GM19193 (cell line): ENCODE results near the gene SMG6.
A peak's percentile ranks its signal among the peaks of the same experiment; 100 is the strongest.

Experiments used
- POLR2A ChIP-seq: IDR thresholded peaks from 4 replicates; pipeline ENCODE4 v1.6.1; 2011; ENCODE audit not compliant: insufficient read depth, insufficient read length; ENCODE audit errors: extremely low read depth

The SMG6 gene

DNA sequence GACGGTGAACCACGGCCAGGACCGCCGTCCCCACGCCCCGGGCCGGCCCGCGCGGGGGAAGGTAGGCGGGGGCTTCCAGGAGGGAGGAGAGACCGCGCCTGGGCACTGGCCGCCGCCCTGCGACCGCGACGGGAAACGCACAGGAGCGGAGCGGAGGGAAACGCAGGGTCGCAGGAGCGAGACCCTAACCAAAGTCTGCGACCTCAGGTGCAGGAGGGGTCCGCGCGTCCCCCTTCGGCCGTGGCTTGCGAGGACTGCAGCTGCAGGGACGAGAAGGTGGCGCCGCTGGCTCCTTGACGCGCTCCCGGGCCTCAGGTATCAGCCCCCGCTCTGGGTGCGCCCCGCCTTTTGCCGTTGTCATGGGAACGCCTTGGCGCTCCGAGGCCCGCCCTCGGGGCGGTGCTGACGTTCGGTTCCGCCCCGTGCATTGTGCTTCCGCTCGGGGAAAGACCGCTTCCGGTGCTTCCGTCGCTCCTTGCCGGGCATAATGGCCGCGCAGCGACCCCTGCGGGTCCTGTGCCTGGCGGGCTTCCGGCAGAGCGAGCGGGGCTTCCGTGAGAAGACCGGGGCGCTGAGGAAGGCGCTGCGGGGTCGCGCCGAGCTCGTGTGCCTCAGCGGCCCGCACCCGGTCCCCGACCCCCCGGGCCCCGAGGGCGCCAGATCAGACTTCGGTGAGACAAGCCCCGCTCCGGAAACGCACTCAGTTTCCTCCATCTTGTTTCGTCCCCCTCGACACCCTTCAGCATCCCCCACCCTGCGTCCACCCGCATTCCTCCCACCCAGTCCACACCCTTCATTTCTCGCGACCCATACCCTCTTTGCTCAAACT is 261.8 kb downstream of the SMG6 start, which contains the start of gene OVCA2:
TSS of gene OVCA2 (plus strand) at position 462 of the 829 bp plus-strand sequence. CDS start at position 488, 26 bp downstream.
- peak; percentile 90 for TF ChIP-seq POLR2A

DNA sequence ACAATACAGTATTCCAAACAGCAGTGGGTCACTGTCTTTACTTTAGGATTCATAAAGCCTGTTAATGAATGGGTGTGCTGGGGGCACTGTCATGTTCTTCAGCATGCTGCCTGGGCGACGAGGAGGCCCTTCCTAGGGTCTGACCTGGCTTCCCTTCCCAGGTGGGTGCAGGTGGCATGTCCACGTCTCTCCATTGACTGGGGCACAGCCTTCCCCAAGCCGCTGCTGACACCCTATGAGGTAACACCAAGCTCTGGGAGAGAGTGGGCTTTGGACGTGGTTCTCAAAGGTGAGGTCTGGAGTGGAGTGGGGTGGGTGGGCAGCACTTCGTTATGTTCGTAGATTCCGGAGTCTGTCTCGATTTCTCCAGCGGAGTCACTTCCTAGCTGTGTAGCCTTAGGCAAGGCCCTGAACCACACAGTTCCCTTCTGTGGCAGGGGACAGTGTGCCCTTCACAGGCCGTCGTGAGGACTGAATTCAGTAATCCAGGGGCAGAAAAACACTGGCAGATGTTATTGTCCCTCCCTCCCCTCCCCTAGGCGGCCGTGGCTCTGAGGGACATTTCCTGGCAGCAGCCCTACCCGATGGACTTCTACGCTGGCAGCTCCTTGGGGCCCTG is 262.5 kb downstream of the SMG6 start:
- no peak for TF ChIP-seq POLR2A

- TF ChIP-seq POLR2A: no peak
Measured at GRCh38 chr17:2040219-2040827, 263.3 kb downstream of the SMG6 start.

GRCh38 chr17:2037155-2037554 is 266.4 kb downstream of the SMG6 start:
- no peak for TF ChIP-seq POLR2A

DNA sequence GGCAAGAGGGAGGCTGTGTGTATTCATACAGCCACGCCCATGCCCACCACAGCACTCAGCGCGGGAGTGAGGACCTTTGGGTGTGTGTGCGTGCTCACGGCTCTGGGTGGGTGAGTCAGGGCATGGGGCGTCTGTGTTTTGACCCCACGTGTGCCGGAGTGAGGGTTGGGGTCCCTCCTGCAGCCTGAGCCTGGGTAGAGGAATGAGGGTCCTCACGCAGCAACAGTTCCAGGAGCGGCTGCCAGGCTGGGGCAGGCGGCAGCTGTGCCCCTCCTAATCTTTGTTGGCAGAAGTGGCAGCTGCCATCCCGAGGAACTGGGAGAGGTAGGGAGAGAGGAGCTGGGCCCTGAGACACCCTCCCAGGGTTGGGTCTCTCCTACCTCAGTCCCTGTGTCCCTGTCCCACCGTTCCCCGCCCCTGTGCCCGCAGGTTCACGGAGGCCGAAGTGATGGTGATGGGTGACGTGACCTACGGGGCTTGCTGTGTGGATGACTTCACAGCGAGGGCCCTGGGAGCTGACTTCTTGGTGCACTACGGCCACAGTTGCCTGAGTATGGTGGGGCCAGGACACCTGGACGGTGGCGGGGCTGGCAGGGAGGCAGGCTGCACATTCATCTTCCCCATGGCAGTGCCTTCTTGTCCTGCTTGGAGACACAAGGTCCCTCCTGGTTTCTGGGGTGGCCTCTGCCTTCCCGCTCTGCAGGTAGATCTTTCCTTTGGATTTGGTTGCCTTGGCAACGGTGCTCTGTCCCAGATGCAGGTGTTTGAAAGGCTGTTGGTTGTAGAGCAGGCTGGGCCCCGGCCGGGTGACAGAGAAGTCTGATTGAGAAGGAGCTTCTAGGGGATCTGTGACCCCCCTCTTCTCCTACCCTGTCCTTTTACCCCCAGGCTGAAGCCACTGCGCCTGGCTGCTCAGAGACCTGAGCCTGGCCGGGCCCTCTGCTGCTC is 267.8 kb downstream of the SMG6 start:
- TF ChIP-seq POLR2A: no peak

DNA sequence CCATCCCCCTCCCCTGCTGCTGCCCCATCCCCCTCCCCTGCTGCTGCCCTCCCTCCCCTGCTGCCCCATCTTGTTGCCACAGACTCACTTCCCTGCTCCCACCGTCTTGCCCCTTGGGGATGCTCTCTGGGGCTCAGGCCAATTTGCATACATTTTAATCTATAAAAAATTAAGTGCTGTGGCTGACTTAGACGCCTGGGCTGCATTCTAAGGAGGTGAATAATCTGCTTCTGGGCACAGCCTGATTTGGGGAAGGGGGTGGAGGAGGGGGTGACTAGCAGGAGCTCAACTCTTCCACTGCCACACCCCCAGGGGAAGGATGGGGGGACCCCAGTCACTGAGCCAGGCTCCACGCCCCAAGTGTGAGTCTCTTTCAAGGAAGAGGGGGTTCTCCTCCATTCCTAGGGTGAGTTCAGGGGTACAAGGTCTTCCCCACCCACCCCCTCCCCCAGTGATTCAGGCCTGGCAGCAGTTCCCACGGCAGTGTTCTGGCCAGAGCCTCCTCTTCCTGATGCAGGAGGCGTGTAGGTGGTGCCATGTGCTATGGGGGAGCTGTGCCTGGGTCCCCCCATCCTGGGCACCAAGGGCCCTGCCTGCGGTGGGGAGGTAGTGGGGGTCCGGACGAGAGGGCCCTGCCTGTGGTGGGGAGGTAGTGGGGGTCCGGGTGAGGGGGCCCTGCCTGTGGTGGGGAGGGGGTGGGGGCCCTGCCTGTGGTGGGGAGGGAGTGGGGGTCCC is 268.6 kb downstream of the SMG6 start:
- TF ChIP-seq POLR2A: no peak

DNA sequence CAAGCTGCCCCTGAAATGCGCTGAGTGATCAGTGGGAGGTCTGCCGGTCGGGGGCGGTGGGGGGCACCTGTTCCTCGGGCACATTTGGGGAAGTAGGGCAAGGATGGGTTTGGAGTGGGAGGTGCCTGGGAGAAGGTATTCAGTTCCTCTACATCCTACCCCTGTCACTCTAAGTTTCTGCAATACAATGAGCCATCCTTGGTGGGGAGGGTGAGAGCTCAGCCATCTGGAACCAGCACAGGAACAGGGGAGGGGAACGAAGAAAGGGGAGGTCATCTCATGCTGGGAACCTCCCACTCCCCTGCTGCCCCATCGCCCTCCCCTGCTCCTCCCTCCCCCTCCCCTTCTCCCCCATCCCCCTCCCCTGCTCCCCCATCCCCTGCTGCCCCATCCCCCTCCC is 269.4 kb downstream of the SMG6 start:
- TF ChIP-seq POLR2A: no peak

DNA sequence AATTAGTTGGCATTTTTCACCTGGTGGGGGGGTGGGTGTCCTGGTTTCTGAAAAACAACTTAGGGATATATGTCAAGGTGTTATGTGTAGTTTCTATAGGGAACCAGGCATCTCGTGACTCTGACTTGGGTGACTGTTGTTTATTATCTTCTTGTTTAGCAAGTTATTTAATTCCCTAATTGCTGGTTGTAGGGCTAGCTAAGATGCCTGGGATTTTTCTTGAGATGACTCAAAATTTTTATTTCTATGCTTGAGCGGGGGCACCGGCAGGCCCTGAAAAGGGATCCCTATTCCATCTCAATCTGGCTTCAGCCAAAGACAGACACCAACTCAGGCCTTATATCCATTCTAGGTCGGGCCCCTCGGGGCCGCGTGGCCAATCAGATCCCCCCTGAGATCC is 270.4 kb downstream of the SMG6 start:
- TF ChIP-seq POLR2A: no peak

- TF ChIP-seq POLR2A: no peak
Measured at GRCh38 chr17:2030779-2031163, 272.8 kb downstream of the SMG6 start.

DNA sequence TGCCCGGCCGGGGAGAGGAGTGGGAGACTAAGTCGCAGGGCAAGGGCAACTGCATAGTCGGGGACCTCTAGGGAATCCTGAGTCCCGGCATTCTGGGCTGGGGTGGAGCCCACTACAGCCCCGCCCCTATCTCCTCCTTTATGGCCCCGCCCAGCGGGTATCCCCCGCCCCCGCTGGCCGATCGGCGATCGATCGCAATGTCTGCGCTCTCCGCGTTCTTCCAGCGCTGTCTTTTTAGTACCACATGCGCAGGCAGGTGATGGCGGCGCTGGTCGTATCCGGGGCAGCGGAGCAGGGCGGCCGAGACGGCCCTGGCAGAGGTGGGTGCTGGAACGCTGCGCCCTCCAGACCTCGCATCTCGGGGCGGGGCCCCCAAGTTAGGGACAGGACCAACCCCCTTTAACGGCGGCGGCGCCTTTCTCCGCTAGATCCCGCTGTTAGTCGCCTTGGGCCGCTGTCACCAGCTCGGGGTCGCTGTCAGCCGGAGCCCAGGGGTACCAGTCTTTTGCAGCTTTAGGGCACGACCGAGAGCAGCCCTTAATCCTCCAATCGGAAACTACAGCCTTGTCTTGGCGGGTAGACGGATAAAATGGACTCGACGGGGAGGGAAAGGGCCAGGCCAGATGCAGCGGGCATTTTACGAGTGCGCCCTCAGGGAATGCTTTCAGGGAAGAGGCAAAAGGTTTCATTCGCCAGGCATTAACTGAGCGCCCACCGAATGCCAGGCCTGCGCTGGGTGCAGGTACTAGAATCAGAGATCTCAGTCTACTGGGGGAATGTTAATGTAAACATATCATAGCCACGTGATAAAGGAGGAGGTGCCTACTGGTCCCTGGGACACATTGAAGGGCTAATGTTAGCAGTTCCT is 273.4 kb downstream of the SMG6 start, which contains the start of gene DPH1:
TSS of gene DPH1 (plus strand) at position 243 of the 868 bp plus-strand sequence. CDS start at position 260, 17 bp downstream.
- TF ChIP-seq POLR2A: peak; percentile 64

- no peak for TF ChIP-seq POLR2A
Measured at GRCh38 chr17:2028737-2029136, 274.8 kb downstream of the SMG6 start.

DNA sequence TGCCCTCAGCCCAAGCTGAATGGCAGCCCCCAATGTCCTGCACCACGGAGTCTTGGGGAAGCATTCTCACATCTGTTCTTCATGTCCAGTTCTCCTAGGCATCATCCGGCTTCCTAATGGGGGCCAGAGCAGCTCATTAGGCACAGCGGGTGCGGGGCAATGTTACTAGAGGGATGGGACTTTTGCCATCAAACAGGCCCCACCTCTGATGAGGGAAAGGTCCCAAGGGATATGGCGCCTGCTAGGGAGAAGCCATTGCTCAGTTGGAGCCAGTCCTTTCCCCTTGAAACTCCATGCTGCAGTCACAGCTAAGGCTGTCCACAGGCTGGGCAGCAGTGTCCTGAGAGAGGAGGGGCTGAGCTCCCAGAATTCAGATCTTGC is 275.4 kb downstream of the SMG6 start:
- no peak for TF ChIP-seq POLR2A
